Panc1 (cell line): ENCODE data around the gene CCDC57. TPM values are rescaled to one million over a fixed set of nuclear protein-coding genes. Genes with fewer than 3 reads are reported as not detected.

Experiments
- ATAC-seq: fragments of 200-7000 bp; cut with Tn5 transposase; 2 replicates; pipeline ENCODE4 v1.9.1; 2020; ENCODE audit warnings: mild to moderate bottlenecking, moderate library complexity
- BruUV-seq: library from RNA; stranded (reverse); fragments of 400-500 nt; replicated peaks from 2 replicates; lab custom pipeline; 2021; lab: Mats Ljungman, UMichigan
- CTCF ChIA-PET: fragments of 300-600 bp; sonication (Branson Sonifier 250); formaldehyde crosslinking; loops from one replicate; lab custom pipeline; 2022; ENCODE audit warnings: antibody characterized with exemption; lab: Charles Lee
- POLR2A ChIA-PET: fragments of 300-600 bp; sonication (Branson Sonifier 250); formaldehyde crosslinking; loops from one replicate; lab custom pipeline; 2022; ENCODE audit warnings: antibody characterized with exemption; lab: Charles Lee
- DNase-seq: peaks from one replicate; pipeline ENCODE4 v3.0.0-alpha.2; 2010; ENCODE audit warnings: low read depth, low spot score
- H3K27ac ChIP-seq: 2 replicates; pipeline ENCODE4 v1.5.1; 2011; ENCODE audit warnings: mild to moderate bottlenecking, low read length, inconsistent platforms
- H3K27me3 ChIP-seq: fragments of 200-500 bp; sonication (Bioruptor generic); 2 replicates; pipeline ENCODE4 v1.6.0; 2014; ENCODE audit warnings: low read length, inconsistent platforms; ENCODE audit not compliant: control insufficient read depth, insufficient read depth
- H3K36me3 ChIP-seq: fragments of 200-500 bp; sonication (Bioruptor generic); 2 replicates; pipeline ENCODE4 v1.5.1; 2014; ENCODE audit warnings: inconsistent platforms, mild to moderate bottlenecking, low read length, moderate library complexity; ENCODE audit not compliant: control insufficient read depth, insufficient read depth
- H3K4me1 ChIP-seq: 2 replicates; pipeline ENCODE4 v1.5.1; 2011; ENCODE audit warnings: inconsistent platforms, mild to moderate bottlenecking, low read length, moderate library complexity; ENCODE audit not compliant: control insufficient read depth, insufficient read depth
- H3K4me3 ChIP-seq, 2 experiments: 2 replicates each; pipeline ENCODE4 v1.5.1; 2011 to 2012; ENCODE audit warnings: low read depth in 2 of 2, low read length in 2 of 2, mild to moderate bottlenecking in 2 of 2, inconsistent platforms in 1 of 2, moderate library complexity in 1 of 2
- H3K9me3 ChIP-seq: fragments of 200-500 bp; sonication (Bioruptor generic); 2 replicates; pipeline ENCODE4 v1.5.1; 2014; ENCODE audit warnings: low read depth, mild to moderate bottlenecking, inconsistent platforms, low read length, moderate library complexity; ENCODE audit not compliant: control insufficient read depth, insufficient read depth
- POLR2AphosphoS5 ChIP-seq: IDR thresholded peaks from 2 replicates; pipeline ENCODE4 v1.6.1; 2012; ENCODE audit warnings: mild to moderate bottlenecking, low read depth, low read length, moderate library complexity
- SIN3A ChIP-seq: IDR thresholded peaks from 2 replicates; pipeline ENCODE4 v1.6.1; 2012; ENCODE audit warnings: low read depth, mild to moderate bottlenecking, low read length, moderate library complexity, borderline replicate concordance; ENCODE audit not compliant: insufficient read depth
- TCF7L2 ChIP-seq: IDR thresholded peaks from 2 replicates; pipeline ENCODE4 v1.6.1; 2011; ENCODE audit warnings: mild to moderate bottlenecking, low read depth, low read length, inconsistent platforms
- in situ Hi-C: cut with HindIII; loops from 2 replicates; pipeline ENCODE4 v1.10.0; 2016; ENCODE audit warnings: low sequenced_read_pairs, low pct_unique_long_range_greater_than_20kb
- intact Hi-C: fragments of 100-400 bp; cut with micrococcal nuclease; formaldehyde crosslinking; loops from one replicate; pipeline ENCODE4 v1.10.0; 2022; ENCODE audit not compliant: unreplicated experiment
- total RNA-seq: library from RNA; stranded (reverse); gene quantifications from one replicate; pipeline ENCODE4 v1.2.1, GENCODE V29; 2021; ENCODE audit not compliant: unreplicated experiment
- TF ChIP-seq, protein P1 (sequence below), 2 experiments: IDR thresholded peaks; 2 replicates each; pipeline ENCODE4 v1.6.1; 2011 to 2012; ENCODE audit warnings: low read depth in 2 of 2, control low read depth in 1 of 2, low read length in 1 of 2, mild to moderate bottlenecking in 1 of 2, moderate library complexity in 1 of 2; ENCODE audit not compliant: insufficient read depth in 1 of 2
- TF ChIP-seq, protein P2 (sequence below): fragments of 450-650 bp; IDR thresholded peaks from 2 replicates; pipeline ENCODE4 v1.5.1; 2017; ENCODE audit warnings: mild to moderate bottlenecking

The CCDC57 gene
- total RNA-seq, 1 experiment from 2014 or later, result 63.6 TPM

DNA sequence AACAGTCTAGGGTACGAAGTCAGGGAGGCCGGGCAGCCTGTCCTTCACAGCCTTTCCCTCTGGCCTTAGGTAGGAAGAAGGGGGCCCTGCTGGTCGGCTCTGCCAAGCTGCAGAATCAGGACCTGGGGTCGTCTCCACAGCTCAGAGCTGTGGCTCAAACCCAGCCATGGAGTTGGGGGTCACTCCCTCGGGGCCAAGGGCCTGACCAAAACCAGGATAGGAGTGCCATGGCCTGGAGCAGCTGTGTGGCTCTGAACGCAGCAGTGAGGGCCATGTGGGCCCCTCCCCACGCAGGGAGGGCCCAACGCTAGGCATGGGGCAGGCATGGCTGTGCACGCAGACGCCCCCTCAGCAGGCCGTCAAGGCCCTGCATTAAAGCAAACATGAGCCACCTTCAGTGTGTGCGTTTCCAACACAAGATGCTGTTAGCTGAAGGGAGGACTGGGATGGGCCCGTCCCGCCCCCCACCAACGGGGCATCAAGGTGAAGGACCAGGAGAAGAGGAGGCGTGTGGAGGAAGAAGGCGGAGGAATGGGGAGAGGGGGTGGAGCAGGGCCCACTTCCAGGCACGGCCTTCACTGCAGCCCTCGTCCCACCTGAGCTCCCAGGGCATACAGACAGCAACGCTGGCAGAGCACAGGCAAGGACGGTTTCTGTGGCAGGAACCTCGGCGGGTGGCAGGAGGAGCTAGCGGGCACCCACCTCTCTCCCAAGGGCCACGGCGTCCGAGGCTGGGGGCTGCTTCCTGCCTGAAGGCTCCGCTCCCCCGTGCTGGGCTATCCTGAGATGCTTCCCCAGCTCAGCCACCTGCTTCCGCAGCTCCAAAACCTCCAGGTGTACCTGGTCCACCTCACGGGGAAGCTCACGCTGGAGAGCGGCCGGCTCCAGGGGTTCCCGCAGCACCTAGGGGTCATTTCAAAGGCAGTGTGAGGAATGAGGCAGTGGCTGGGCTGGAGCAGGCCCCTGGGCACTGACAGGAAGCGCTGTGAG lies 55.3 kb downstream of the CCDC57 start:
- Histone ChIP-seq H3K4me3 (no peak overlapping the region), H3K27me3 (no peaks in the 10 kb centered on the region), H3K36me3 (peaks cover 4% of the 10 kb centered on the region), H3K27ac (no peak overlapping the region), H3K9me3 (no peaks in the 10 kb centered on the region), H3K4me1 (0 out of 2 replicates have a peak, but pooled peaks cover 5% of the 10 kb centered on the region)
- no TSS peak for BruUV-seq
- ChIA-PET CTCF (interaction anchor here (0.6 kb wide), 1 partner anchor 49 kb away, joined by 3 read pairs; no protein-coding TSS in a partner anchor), POLR2A (no interaction called here)
- no peak for DNase-seq
- intact Hi-C loops (no loop called here), in situ Hi-C loops (no loop called here)
- ATAC-seq, result no peak
- TF ChIP-seq SIN3A (no peak), POLR2AphosphoS5 (no peak), TCF7L2 (no peak)
- TF ChIP-seq, protein P1, sequence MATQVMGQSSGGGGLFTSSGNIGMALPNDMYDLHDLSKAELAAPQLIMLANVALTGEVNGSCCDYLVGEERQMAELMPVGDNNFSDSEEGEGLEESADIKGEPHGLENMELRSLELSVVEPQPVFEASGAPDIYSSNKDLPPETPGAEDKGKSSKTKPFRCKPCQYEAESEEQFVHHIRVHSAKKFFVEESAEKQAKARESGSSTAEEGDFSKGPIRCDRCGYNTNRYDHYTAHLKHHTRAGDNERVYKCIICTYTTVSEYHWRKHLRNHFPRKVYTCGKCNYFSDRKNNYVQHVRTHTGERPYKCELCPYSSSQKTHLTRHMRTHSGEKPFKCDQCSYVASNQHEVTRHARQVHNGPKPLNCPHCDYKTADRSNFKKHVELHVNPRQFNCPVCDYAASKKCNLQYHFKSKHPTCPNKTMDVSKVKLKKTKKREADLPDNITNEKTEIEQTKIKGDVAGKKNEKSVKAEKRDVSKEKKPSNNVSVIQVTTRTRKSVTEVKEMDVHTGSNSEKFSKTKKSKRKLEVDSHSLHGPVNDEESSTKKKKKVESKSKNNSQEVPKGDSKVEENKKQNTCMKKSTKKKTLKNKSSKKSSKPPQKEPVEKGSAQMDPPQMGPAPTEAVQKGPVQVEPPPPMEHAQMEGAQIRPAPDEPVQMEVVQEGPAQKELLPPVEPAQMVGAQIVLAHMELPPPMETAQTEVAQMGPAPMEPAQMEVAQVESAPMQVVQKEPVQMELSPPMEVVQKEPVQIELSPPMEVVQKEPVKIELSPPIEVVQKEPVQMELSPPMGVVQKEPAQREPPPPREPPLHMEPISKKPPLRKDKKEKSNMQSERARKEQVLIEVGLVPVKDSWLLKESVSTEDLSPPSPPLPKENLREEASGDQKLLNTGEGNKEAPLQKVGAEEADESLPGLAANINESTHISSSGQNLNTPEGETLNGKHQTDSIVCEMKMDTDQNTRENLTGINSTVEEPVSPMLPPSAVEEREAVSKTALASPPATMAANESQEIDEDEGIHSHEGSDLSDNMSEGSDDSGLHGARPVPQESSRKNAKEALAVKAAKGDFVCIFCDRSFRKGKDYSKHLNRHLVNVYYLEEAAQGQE (IDR thresholded peaks at IDR 0.05; ENCODE audit: insufficient read depth in 1 of 2, low read depth in 2 of 2, low read length in 1 of 2), result no peak
- TF ChIP-seq, protein P2, sequence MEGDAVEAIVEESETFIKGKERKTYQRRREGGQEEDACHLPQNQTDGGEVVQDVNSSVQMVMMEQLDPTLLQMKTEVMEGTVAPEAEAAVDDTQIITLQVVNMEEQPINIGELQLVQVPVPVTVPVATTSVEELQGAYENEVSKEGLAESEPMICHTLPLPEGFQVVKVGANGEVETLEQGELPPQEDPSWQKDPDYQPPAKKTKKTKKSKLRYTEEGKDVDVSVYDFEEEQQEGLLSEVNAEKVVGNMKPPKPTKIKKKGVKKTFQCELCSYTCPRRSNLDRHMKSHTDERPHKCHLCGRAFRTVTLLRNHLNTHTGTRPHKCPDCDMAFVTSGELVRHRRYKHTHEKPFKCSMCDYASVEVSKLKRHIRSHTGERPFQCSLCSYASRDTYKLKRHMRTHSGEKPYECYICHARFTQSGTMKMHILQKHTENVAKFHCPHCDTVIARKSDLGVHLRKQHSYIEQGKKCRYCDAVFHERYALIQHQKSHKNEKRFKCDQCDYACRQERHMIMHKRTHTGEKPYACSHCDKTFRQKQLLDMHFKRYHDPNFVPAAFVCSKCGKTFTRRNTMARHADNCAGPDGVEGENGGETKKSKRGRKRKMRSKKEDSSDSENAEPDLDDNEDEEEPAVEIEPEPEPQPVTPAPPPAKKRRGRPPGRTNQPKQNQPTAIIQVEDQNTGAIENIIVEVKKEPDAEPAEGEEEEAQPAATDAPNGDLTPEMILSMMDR, result no peak

DNA sequence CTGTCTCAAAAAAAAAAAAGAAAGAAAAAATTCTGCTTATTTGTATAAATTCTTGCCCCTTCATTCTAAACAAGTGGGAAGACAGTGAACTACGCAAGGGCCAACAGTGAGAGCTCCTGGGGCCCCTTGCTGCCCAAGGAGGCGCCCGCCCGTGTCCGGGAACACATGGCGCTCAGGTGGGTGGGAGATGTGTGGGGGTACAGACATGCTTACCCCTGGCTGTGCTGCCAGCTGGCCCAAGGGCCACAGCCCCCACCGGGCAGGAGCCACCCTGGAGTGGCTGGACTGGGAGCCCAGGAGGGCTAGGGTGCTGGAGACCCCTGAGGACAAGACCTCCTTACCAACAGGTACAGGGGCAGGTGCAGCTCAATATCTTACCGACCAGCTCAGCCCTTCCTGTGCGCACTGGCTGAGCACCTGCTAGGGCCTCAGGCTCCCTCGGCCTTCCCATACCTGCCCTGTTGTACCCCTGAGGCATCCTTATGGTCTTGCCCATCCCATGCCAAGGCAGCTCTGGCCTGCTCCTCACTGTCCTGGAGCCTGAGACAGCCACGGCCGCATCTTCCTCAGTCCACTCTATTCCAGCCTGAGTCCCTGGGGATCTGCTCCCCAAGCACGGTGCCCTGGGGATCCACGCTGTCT lies 56.2 kb downstream of the CCDC57 start:
- ChIA-PET CTCF (interaction anchor here (0.7 kb wide), 1 partner anchor 50 kb away, joined by 3 read pairs; no protein-coding TSS in a partner anchor), POLR2A (no interaction called here)
- Histone ChIP-seq H3K27ac (no peak overlapping the region), H3K27me3 (no peaks in the 10 kb centered on the region), H3K36me3 (peaks cover 4% of the 10 kb centered on the region), H3K9me3 (no peaks in the 10 kb centered on the region), H3K4me3 (no peak overlapping the region), H3K4me1 (0 out of 2 replicates have a peak, but pooled peaks cover 5% of the 10 kb centered on the region)
- in situ Hi-C loops (no loop called here), intact Hi-C loops (no loop called here)
- no TSS peak for BruUV-seq
- DNase-seq (no peak), ATAC-seq (no peak)
- no peak for TF ChIP-seq POLR2AphosphoS5
- TF ChIP-seq TCF7L2, result no peak
- TF ChIP-seq, protein P1 (IDR thresholded peaks at IDR 0.05; ENCODE audit: insufficient read depth in 1 of 2, low read depth in 2 of 2, low read length in 1 of 2), result no peak
- TF ChIP-seq SIN3A, result no peak
- TF ChIP-seq, protein P2, result no peak
